Mucosa of stomach (tissue), 1 donor: ENCODE results near the gene JPH3.

Experiments
- H3K27me3 ChIP-seq: one replicate; pipeline ENCODE4 v1.7.0; 2013; ENCODE audit warnings: mild to moderate bottlenecking, low read length; ENCODE audit not compliant: control insufficient read depth, insufficient read depth
- H3K36me3 ChIP-seq: one replicate; pipeline ENCODE4 v1.7.0; 2013; ENCODE audit warnings: low read length; ENCODE audit not compliant: control insufficient read depth, insufficient read depth
- H3K4me1 ChIP-seq: one replicate; pipeline ENCODE4 v1.7.0; 2013; ENCODE audit warnings: mild to moderate bottlenecking, low read length; ENCODE audit not compliant: control insufficient read depth, insufficient read depth
- H3K4me3 ChIP-seq: one replicate; pipeline ENCODE4 v1.7.0; 2013; ENCODE audit warnings: low read length
- H3K9ac ChIP-seq: one replicate; pipeline ENCODE4 v1.7.0; 2013; ENCODE audit warnings: mild to moderate bottlenecking, low read length, moderate library complexity
- H3K9me3 ChIP-seq: one replicate; pipeline ENCODE4 v1.7.0; 2013; ENCODE audit warnings: mild to moderate bottlenecking, low read length, moderate library complexity; ENCODE audit not compliant: control insufficient read depth
- donor health status: Pancreatic carcinoma.

The JPH3 gene

DNA sequence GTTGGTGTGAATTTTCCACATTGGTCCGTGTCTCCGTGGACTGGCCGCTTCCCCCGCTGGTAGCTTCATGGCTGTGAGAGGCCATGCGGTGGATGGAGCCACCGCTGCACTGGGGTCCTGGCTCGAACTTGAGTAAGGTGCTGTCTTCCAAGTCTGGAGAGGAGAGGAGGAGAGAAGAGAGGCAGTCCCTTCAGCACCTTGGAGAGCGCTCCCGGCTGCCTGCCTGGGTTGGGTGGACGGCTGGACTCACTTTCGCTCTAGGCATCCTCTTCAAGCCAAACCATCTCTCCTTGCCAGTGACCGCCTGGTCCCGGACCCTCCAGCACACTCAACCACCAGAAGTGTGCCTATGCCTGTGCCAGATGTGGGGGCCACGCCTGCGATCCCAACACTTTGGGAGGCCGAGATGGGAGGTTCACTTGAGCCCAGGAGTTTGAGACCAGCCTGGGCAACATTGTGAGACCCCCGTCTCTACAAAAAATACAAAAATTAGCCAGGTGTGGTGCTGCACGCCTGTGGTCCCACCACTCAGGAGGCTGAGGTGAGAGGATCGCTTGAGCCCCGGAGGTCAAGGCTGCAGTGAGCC is 6.2 kb downstream of the JPH3 start:
- no peaks in the 10 kb centered on the region for H3K36me3 ChIP-seq
- no peak overlapping the region for H3K4me3 ChIP-seq
- H3K27me3 ChIP-seq: peaks cover 29% of the 10 kb centered on the region
- H3K9ac ChIP-seq: no peak overlapping the region
- H3K9me3 ChIP-seq: no peaks in the 10 kb centered on the region
- H3K4me1 ChIP-seq: no peaks in the 10 kb centered on the region

DNA sequence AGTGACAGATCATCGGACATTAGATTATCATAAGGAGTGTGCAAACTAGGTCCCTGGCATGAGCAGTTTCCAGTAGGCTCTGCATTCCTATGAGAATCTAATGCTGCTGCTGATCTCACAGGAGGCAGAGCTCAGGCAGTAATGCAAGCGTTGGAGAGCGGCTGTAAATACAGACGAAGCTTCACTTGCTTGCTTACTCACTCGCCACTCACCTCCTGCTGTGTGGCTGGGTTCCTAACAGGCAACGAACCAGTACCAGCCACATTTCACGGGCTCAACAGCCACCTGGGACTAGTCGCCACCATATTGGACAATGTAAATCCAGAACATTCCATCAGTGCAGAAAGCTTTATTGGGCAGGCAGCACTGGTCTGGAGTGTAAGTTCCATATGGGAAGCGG is 7.7 kb downstream of the JPH3 start:
- H3K9me3 ChIP-seq: no peaks in the 10 kb centered on the region
- H3K4me3 ChIP-seq: no peak overlapping the region
- no peaks in the 10 kb centered on the region for H3K4me1 ChIP-seq
- H3K36me3 ChIP-seq: no peaks in the 10 kb centered on the region
- peaks cover 13% of the 10 kb centered on the region for H3K27me3 ChIP-seq
- no peak overlapping the region for H3K9ac ChIP-seq

GRCh38 chr16:87611456-87611855 is 9.1 kb downstream of the JPH3 start:
- Histone ChIP-seq H3K4me3 (no peak overlapping the region), H3K36me3 (no peaks in the 10 kb centered on the region), H3K9me3 (no peaks in the 10 kb centered on the region), H3K27me3 (peaks cover 3% of the 10 kb centered on the region), H3K4me1 (no peaks in the 10 kb centered on the region), H3K9ac (no peak overlapping the region)

GRCh38 chr16:87613961-87614360 is 11.7 kb downstream of the JPH3 start:
- Histone ChIP-seq H3K9ac (no peak overlapping the region), H3K4me1 (no peaks in the 10 kb centered on the region), H3K4me3 (no peak overlapping the region), H3K36me3 (no peaks in the 10 kb centered on the region), H3K9me3 (no peaks in the 10 kb centered on the region), H3K27me3 (no peaks in the 10 kb centered on the region)

- no peaks in the 10 kb centered on the region for H3K36me3 ChIP-seq
- H3K4me3 ChIP-seq: no peak overlapping the region
- no peaks in the 10 kb centered on the region for H3K9me3 ChIP-seq
- H3K9ac ChIP-seq: no peak overlapping the region
- no peaks in the 10 kb centered on the region for H3K4me1 ChIP-seq
- peaks cover 7% of the 10 kb centered on the region for H3K27me3 ChIP-seq
These were observed 13.3 kb downstream of the JPH3 start for GRCh38 chr16:87615621-87616041.

DNA sequence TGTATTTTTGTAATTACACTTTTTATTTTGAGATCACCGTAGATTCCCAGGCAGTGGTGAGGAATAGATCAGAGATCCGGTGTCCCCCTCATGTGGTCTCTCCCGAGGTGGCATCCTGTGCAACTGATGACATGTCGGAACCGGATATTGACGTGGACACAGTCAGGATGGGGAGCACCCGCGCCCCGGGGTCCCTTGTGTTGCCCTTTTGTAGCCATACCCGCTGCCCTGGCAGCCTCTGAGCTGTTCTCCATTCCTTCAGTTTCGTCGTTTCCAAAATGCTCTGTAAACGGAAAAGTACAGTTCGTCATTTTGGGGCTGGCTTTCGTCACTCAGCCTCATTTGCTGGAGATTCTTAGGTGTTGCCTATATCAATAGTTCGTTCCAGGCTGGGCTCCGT is 14.2 kb downstream of the JPH3 start:
- Histone ChIP-seq H3K27me3 (peaks cover 7% of the 10 kb centered on the region), H3K9me3 (no peaks in the 10 kb centered on the region), H3K4me1 (no peaks in the 10 kb centered on the region), H3K9ac (no peak overlapping the region), H3K36me3 (no peaks in the 10 kb centered on the region), H3K4me3 (no peak overlapping the region)

GRCh38 chr16:87618216-87618615 is 15.9 kb downstream of the JPH3 start:
- H3K9me3 ChIP-seq: no peaks in the 10 kb centered on the region
- no peaks in the 10 kb centered on the region for H3K36me3 ChIP-seq
- peaks cover 7% of the 10 kb centered on the region for H3K27me3 ChIP-seq
- no peak overlapping the region for H3K4me3 ChIP-seq
- no peaks in the 10 kb centered on the region for H3K4me1 ChIP-seq
- H3K9ac ChIP-seq: no peak overlapping the region

- Histone ChIP-seq H3K9me3 (no peaks in the 10 kb centered on the region), H3K27me3 (peaks cover 7% of the 10 kb centered on the region), H3K4me1 (no peaks in the 10 kb centered on the region), H3K4me3 (no peak overlapping the region), H3K9ac (no peak overlapping the region), H3K36me3 (no peaks in the 10 kb centered on the region)
These were observed 17.3 kb downstream of the JPH3 start for GRCh38 chr16:87619360-87620200.

GRCh38 chr16:87620201-87620495 is 17.8 kb downstream of the JPH3 start:
- Histone ChIP-seq H3K4me1 (no peaks in the 10 kb centered on the region), H3K9me3 (no peaks in the 10 kb centered on the region), H3K27me3 (peaks cover 7% of the 10 kb centered on the region), H3K9ac (no peak overlapping the region), H3K4me3 (no peak overlapping the region), H3K36me3 (no peaks in the 10 kb centered on the region)

GRCh38 chr16:87621550-87621829 is 19.2 kb downstream of the JPH3 start:
- Histone ChIP-seq H3K36me3 (no peaks in the 10 kb centered on the region), H3K4me3 (no peak overlapping the region), H3K9me3 (no peaks in the 10 kb centered on the region), H3K4me1 (no peaks in the 10 kb centered on the region), H3K9ac (no peak overlapping the region), H3K27me3 (peaks cover 7% of the 10 kb centered on the region)

GRCh38 chr16:87621976-87622713 is 19.8 kb downstream of the JPH3 start:
- Histone ChIP-seq H3K36me3 (no peaks in the 10 kb centered on the region), H3K4me1 (no peaks in the 10 kb centered on the region), H3K27me3 (peaks cover 7% of the 10 kb centered on the region), H3K4me3 (no peak overlapping the region), H3K9ac (no peak overlapping the region), H3K9me3 (no peaks in the 10 kb centered on the region)

DNA sequence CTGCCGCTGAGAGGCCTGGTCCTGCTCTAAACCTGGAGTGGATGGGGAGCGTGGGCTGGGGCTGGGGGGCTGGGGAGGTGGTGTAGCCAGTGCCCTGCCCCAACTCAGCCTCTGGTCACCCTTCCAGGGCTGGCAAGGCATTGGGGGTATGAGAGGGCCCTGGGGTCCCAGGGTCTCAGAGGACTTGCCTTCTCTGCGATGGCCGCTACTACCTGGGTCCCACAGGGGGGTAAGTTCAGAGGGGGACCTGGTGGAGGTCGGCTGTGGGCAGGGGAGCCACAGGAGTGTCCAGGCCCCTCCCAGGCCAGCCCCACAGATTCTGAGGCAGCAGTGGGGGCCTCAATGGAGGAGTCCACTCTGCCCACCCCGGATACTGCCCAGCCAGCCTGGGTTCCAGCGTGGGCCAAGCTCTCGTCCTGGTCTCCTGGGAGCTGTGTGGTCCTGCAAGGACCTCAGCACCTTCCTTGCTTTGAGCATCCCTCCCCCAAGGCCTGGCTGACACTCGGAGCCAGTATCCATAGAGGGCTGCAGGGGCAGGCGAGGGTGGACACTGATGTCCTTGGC is 20.5 kb downstream of the JPH3 start:
- no peaks in the 10 kb centered on the region for H3K36me3 ChIP-seq
- no peaks in the 10 kb centered on the region for H3K9me3 ChIP-seq
- H3K9ac ChIP-seq: no peak overlapping the region
- no peak overlapping the region for H3K4me3 ChIP-seq
- no peaks in the 10 kb centered on the region for H3K4me1 ChIP-seq
- H3K27me3 ChIP-seq: peaks cover 7% of the 10 kb centered on the region
